ENCODE measurements around the gene COL27A1. TPM values are rescaled to one million over a fixed set of nuclear protein-coding genes. Genes with fewer than 3 reads are reported as not detected.

Gene COL27A1
- total RNA-seq, 1 donor from 2014 or later: 4.3 TPM

GRCh38 chr9:114184866-114185265, 29.5 kb downstream of the COL27A1 start:
- Mint-ChIP-seq H3K4me3 (no peak overlapping the region), H3K9me3 (peaks cover 6% of the 10 kb centered on the region), H3K27ac (no peak overlapping the region), H3K27me3 (ENCODE audit: insufficient read depth, low read depth) (peaks cover 6% of the 10 kb centered on the region), H3K36me3 (peaks cover 10% of the 10 kb centered on the region), H3K4me1 (peaks cover 19% of the 10 kb centered on the region)
- H3K36me3 ChIP-seq: no peaks in the 10 kb centered on the region
- H3K9me3 ChIP-seq (ENCODE audit: low read depth): peaks cover 5% of the 10 kb centered on the region
- DNase-seq (ENCODE audit: low spot score): no peak
- H3K27me3 ChIP-seq: no peaks in the 10 kb centered on the region
- no peak for TF ChIP-seq CTCF (IDR thresholded peaks at IDR 0.05)
- peaks cover 7% of the 10 kb centered on the region for H3K4me1 ChIP-seq
- H3K9ac ChIP-seq: no peak overlapping the region
- H3K79me2 ChIP-seq (ENCODE audit: low read depth): no peaks in the 10 kb centered on the region
- H2AFZ ChIP-seq (replicated peaks): no peak overlapping the region
- H3K4me3 ChIP-seq: no peak overlapping the region
- H3K4me2 ChIP-seq: no peak overlapping the region
- no peaks in the 10 kb centered on the region for H3F3A ChIP-seq (ENCODE audit: low read depth)
- peaks cover 5% of the 10 kb centered on the region for H4K20me1 ChIP-seq (ENCODE audit: low read depth)
- no peak overlapping the region for H3K27ac ChIP-seq

DNA sequence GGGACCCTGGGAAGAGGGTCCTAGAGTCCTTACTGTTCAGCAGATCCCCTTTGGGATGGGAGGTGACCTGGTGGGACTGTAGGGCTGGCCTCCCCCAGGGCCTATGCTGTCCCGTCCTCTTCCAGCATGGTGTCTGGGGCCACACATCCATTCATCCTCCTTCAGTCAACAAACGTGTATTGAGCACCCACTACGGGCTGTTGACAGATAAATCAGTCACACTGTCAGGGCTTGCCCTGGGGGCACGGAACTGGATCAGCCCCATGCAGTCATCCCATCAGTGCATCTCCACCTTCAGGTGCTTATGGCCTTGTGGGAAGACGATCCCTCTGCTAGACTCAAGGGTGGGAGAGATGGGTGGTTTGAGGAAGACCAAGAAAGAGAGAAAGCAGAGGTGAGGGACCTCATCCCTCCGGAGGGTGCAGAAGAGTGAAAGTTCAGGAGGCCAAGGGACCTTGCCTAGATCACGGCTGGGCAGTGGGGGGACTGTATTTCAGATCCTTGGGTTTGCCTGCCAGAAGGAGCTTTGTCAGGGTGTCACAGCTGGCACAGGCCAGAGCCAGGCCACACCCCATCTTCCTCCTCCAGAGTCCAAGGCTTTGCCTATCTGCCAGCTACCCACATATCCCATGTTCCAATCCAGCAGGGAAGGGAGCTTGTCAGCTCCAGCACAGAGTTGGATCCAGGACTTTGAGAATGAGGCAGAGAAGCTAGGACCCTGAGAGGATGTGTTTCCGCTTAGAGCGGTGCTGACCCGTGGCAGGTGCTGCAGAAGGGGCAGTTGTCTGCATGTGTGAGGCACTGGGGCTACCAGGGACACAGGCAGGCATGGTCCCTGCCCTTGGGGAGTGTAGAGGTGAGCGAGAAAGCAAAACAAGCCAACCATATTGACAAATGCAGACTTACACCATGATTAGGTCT, 30.5 kb downstream of the COL27A1 start:
- H3K4me3 Mint-ChIP-seq: no peak overlapping the region
- peaks cover 13% of the 10 kb centered on the region for H3K4me1 Mint-ChIP-seq
- no peak for DNase-seq (ENCODE audit: low spot score)
- Histone ChIP-seq H3K4me3 (no peak overlapping the region), H2AFZ (replicated peaks) (no peak overlapping the region), H3K9me3 (ENCODE audit: low read depth) (peaks cover 5% of the 10 kb centered on the region), H3K4me1 (peaks cover 7% of the 10 kb centered on the region), H3K4me2 (no peak overlapping the region), H3K27me3 (no peaks in the 10 kb centered on the region), H3F3A (ENCODE audit: low read depth) (no peaks in the 10 kb centered on the region), H4K20me1 (ENCODE audit: low read depth) (peaks cover 5% of the 10 kb centered on the region), H3K27ac (no peak overlapping the region), H3K36me3 (no peaks in the 10 kb centered on the region), H3K9ac (no peak overlapping the region), H3K79me2 (ENCODE audit: low read depth) (no peaks in the 10 kb centered on the region)
- no peak overlapping the region for H3K27ac Mint-ChIP-seq
- peaks cover 6% of the 10 kb centered on the region for H3K27me3 Mint-ChIP-seq (ENCODE audit: insufficient read depth, low read depth)
- H3K9me3 Mint-ChIP-seq: peaks cover 9% of the 10 kb centered on the region
- TF ChIP-seq CTCF (IDR thresholded peaks at IDR 0.05) (no peak), EZH2phosphoT487 (IDR thresholded peaks at IDR 0.05) (no peak), EZH2 (IDR thresholded peaks at IDR 0.05) (no peak)
- H3K36me3 Mint-ChIP-seq: peaks cover 13% of the 10 kb centered on the region

DNA sequence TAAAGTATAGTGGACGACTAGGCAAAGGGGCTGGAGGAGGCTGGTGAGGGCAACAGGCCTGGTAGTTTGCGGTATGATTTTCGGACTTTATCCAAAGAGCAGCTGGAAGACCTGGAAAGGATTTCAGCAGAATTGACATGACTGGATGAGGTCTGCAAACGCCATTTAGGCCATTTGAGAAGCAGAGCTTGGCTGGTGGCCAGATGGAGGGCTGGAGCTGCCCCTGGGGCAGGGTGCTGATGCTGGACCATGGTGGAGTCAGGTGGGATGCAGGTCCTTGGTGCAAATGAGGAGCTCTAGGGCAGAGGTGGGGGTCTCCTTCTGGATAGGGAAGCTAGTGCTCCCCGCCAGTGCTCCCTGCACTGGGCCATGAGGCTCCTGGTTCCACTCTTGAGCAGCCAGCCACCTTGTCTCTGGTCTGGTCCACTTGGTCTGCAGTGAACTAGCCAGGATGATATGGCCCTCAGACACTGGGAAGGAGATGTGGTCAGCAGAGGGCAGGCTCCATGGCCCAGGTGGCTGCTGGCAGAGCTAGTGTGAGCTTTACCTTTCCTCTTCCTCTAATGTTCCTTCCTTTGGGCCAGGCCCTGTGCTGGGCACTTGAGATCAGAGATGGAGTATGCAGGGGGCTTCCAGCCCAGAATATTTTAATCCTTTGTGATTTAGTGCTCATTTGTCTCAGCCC, 31.4 kb downstream of the COL27A1 start:
- no peak overlapping the region for H2AFZ ChIP-seq (replicated peaks)
- no peaks in the 10 kb centered on the region for H3K4me1 ChIP-seq
- H3K27ac Mint-ChIP-seq: peak overlapping the region; percentile 75
- no peaks in the 10 kb centered on the region for H3K27me3 ChIP-seq
- peaks cover 4% of the 10 kb centered on the region for H3K4me1 Mint-ChIP-seq
- DNase-seq (ENCODE audit: low spot score): no peak
- H3K79me2 ChIP-seq (ENCODE audit: low read depth): no peaks in the 10 kb centered on the region
- H3K9me3 ChIP-seq (ENCODE audit: low read depth): peaks cover 5% of the 10 kb centered on the region
- no peak overlapping the region for H3K9ac ChIP-seq
- peaks cover 11% of the 10 kb centered on the region for H3K9me3 Mint-ChIP-seq
- H4K20me1 ChIP-seq (ENCODE audit: low read depth): peaks cover under 1% of the 10 kb centered on the region
- H3K36me3 Mint-ChIP-seq: peaks cover 15% of the 10 kb centered on the region
- H3K36me3 ChIP-seq: no peaks in the 10 kb centered on the region
- peaks cover 6% of the 10 kb centered on the region for H3K27me3 Mint-ChIP-seq (ENCODE audit: insufficient read depth, low read depth)
- H3K4me2 ChIP-seq: no peak overlapping the region
- no peak overlapping the region for H3K4me3 ChIP-seq
- TF ChIP-seq EZH2phosphoT487 (IDR thresholded peaks at IDR 0.05) (no peak), EZH2 (IDR thresholded peaks at IDR 0.05) (no peak), CTCF (IDR thresholded peaks at IDR 0.05) (no peak)
- no peak overlapping the region for H3K4me3 Mint-ChIP-seq
- no peaks in the 10 kb centered on the region for H3F3A ChIP-seq (ENCODE audit: low read depth)
- no peak overlapping the region for H3K27ac ChIP-seq
